HG03045 (cell line): ENCODE results near the gene TSSK2.
"Not testable (repeated sequence)": the region's sequence is repeated elsewhere in the genome, so short reads cannot be mapped to it uniquely, and the experiment has no call there.

Experiments used
- ATAC-seq: cut with Tn5 transposase; IDR thresholded peaks from one replicate; pipeline ENCODE4 v1.9.1; 2021; ENCODE audit warnings: mild to moderate bottlenecking, moderate library complexity; ENCODE audit not compliant: unreplicated experiment

Gene TSSK2

DNA sequence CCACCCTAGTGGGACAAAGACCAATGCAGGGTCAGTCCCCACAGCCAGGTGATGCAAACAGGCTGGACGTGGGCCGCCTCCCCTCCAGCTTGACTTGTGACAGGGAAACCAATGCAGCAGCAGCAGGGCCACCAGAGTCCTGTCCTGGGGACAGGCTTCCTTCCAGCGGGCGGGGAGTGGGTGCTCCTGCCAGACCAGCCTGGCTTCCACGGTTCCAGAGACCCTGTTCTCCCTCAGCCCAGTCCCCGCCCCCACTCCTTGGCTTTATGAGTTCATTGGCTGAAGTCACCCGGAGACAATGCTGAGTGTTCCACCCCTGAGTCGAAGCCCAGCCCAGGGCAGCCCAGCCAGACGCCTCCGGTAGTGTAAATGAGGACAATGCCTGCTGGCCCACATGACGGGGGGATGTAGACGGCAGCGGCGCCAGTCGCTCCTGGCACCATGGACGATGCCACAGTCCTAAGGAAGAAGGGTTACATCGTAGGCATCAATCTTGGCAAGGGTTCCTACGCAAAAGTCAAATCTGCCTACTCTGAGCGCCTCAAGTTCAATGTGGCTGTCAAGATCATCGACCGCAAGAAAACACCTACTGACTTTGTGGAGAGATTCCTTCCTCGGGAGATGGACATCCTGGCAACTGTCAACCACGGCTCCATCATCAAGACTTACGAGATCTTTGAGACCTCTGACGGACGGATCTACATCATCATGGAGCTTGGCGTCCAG is at the start of gene TSSK2:
Gene TSSK2 (plus strand): TSS at position 350 of the 726 bp plus-strand sequence. CDS start 92 bp downstream, at position 442.
- no peak for ATAC-seq

DNA sequence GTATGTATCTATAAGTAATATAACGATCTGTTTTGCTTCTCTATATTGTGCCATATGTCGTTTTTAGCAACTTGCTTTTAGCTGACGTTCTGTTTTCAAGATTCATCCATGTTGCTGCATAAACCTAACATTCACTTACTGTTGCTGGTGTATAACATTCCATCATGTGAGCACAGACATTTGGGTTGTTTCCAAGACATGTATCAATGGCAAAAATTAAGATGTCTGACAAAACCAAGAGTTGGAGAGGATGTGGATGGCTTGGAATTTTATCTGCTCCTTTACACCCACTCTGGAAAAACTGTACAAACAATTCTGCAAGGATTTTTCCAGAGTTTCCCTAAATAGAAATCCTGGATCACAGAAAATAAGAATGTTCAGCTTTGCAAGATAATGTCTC is 49.8 kb upstream of the TSSK2 start:
- no peak for ATAC-seq

- ATAC-seq, result no peak
Measured at GRCh38 chr22:19082101-19082500, 49.0 kb upstream of the TSSK2 start.

GRCh38 chr22:19082793-19083192 is 48.3 kb upstream of the TSSK2 start:
- no peak for ATAC-seq

- not testable (repeated sequence) for ATAC-seq
Measured at GRCh38 chr22:19084126-19084525, 47.0 kb upstream of the TSSK2 start.

GRCh38 chr22:19084586-19084985 is 46.5 kb upstream of the TSSK2 start:
- not testable (repeated sequence) for ATAC-seq

DNA sequence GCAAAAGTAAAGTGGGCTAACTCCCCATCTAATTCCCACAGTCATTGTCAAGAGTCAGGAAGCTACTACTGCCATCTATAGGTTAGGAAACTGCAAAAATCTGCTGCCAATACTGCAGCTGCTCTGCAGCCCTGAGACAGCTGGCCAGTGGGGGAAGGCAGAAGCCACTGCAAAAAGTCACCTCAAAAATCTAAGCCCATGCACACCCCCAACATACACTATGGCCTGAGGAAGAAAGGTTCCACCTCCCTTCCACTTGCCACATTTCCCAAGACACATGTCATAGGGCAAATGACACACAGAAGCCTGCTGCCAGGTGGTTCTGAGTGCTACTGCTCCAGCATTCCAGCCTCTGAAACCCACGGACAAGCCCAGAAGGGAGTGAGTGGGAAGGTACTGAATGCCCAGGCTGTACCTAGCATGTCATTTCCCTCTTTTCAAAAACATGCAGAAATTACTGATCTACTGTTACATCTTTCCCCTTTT is 45.8 kb upstream of the TSSK2 start:
- ATAC-seq, result no peak

DNA sequence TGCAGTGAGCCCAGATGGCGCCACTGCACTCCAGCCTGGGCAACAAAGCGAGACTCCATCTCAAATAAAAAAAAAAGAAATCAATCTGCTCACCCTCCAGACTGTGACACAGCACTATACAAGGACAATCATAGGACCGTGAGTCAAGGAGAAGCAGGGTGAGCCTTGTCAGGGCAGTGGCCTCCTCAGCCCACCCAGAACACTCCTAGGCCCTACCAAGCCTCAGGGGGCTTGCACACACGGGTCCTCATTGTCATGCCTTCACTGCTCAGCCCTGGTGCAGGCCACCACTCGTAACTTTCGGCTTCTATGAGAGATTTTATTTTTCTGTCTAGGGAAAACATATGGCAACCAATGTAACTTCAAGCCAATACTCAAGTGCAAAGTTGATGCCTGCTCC is 44.7 kb upstream of the TSSK2 start:
- no peak for ATAC-seq

GRCh38 chr22:19086896-19087295 is 44.2 kb upstream of the TSSK2 start:
- no peak for ATAC-seq

DNA sequence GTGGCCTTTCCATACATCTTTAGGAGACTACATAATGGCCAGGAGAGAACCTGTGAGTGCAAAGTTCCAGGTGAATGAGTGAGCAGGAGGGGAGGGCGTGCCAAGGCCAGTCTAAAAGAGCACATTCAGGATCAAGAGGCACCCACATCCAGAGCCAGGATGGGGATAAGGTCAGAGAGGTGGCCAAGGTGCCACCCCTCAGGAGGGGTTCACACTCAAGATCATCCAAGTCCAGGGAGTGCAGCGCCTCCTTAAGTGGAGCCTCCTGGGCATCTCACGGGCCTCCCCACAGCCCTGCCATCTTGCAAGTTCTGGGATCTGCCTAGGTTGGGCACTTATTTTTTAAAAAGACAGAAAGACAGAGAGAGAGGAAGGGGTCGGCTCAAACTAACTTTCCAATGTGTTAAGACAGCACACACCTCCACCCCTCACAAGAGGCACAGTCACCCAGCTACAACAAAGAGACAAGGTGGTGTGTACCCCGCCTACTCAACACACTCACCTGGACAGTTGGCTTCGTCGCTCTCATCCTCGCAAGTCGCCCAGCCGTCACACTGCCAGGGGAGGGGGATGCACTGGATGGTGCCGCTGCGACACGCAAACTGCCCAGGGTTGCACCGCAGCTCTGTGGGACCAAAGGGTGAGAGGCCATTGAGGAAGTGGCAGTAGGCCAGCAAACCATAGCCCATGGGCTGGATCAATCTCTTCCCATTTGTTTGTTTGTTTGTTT is 42.1 kb upstream of the TSSK2 start:
- no peak for ATAC-seq

DNA sequence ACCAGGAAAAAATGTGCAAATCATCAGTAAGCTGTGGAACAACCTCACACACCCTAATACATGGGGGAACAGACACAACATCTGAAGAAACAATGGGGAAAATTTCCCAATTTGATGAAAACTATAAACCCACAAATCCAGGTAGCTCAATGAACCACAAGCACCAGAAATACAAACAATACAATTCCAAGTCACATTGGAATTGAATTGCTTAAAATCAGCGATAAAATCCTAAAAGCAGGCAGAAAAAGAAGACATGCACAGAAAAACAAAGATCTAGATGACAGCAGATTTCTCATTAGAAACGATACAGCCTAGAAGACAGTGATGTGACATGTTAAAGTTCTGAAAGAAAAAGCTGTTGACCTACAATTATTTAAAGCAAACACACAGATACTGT is 40.9 kb upstream of the TSSK2 start:
- no peak for ATAC-seq

GRCh38 chr22:19090586-19091127 is 40.5 kb upstream of the TSSK2 start:
- ATAC-seq, result no peak

DNA sequence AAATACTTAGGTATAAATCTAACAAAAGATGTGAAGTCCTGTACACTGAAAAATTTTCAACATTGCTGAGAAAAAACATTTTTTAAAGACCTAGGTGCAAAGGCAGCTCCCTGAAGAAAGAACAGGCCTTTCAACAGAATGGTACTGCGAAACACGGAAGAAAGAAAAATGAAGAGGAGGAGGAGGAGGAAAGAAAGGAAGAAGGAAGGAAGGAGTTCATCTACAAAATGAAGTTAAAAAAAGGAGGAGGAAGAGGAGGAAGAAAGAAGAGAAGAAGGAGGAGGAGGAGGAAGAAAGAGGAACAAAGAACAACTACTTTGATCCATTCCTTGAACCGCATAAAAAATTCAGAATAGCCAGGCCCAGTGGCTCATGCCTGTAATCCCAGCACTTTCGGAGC is 38.4 kb upstream of the TSSK2 start:
- ATAC-seq, result no peak

DNA sequence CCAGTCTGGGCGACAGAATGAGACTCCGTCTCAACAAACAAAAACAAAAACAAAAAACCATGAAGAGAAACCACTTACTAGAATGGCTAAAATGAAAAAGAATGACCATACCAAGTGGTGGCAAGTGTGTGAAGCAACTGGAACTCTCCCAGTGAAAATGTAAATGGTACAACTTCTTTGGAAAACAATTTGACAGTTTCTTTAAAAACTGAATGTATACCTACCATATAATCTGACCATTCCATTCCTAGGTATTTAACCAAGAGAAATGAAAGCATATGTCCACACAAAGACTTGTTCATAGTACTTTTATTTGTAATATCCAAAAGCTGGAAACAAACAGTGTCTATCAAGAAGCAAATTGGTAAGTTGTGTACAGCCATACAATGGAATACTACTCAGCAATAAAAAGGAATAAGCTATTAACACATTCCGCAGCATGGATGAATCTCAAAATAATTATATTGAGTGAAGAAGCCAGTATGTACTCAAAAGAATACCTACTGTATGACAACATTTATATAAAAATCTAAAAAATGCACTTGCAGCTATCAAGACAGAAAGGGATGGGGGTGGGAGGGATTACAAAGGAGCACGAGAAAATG is 36.6 kb upstream of the TSSK2 start:
- ATAC-seq, result no peak

DNA sequence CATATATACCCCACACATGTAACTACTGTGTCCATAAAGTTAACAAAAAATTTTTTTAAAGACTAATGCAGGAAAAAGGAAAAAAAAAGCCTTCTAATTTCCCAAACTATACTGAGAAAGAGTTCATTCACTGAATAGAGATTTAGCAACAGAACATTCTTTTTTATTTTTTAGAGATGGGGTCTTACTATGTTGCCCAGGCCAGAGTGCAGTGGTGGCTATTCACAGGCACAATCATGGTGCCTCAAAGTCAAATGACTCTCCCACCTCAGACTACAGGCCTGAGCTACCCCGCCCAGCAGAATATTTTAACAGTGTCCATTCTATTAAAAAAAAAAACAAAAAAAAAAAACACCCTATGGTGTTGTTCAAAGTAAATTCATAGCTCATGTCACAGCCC is 34.6 kb upstream of the TSSK2 start:
- no peak for ATAC-seq

- no peak for ATAC-seq
Measured at GRCh38 chr22:19097518-19097917, 33.6 kb upstream of the TSSK2 start.

DNA sequence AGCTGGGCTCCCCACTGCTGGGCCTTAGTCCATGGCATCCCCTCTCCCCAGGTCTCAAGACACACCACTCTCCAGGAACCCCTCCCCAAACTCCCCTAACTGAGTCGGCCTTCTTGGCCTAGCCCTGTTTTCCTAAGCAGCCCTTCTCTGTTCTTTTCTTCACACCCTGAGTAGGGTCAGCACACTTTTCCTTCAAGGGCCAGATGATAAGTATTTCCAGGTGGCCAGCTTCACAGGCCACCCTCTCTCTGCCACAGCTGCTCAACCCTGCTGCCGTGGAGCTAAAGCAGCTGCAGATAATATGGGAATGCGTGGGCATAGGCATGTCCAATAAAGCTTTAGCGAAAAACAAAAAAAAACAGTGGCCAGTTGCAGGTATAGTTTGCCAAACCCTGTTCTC is 33.0 kb upstream of the TSSK2 start:
- no peak for ATAC-seq

DNA sequence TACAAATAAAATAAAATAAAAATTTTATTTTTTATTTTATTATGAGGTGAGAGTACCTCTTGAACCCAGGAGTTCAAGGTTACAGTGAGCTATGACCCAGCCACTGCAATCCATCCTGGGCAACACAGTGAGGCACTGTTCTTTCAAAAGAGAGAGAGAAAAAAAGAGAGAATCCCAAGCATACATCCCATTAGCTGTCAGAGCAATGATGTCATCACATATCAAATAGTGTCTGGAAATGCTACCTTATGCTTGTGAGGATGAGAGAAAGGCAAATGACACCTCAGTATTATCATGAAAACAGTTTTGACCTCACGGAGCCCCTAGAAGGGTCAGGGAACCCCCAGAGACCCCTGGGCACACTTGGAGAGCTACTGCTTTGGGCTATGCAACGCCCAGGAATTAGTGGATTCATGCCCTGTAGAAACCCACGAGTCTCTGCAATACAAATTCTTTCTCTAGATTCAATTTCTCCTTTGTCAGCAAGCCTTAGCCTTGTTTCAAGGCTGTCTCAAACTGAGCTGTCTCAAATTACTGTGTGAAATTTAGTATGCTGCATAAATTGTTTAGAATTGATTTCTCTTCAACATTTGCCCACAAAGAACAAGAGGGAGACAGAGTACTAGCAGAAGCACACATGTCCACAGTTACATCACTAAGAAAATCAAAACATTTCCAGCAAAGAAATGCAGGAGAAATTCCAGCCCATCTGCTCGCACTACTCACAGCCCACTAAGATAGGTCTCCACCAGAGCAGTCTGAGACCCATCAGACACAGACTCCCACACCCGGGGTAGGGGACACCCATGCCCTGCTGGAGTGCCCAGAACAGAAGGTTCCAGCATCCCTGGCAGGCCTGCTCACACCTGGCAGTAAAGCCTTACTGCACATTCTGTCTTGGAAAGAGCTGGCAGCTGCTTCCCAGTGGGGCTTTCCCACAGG is 27.0 kb upstream of the TSSK2 start:
- ATAC-seq, result no peak

DNA sequence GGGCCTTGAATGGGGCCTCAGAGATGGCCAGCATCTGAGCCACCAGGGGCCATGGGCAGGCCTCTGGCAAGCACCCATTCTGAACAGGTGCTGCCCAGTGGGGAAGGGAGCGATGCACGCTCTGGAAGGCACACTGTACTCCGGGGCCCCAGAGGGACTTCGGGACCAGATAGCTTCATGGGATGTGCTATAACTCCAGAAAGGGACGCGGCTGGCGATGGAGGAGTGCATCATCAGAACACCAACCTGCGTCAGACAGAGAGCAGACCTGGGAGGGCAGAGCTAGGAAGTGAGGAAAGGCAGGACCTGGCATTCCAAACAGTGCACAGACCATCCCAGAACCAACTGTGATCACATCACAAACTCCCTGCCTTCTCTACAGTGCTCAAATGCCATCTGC is 25.7 kb upstream of the TSSK2 start:
- no peak for ATAC-seq
